ENCODE measurements around the gene GAPDH. TPM values are rescaled to one million over a fixed set of nuclear protein-coding genes. Genes with fewer than 3 reads are reported as not detected.
"Not testable (repeated sequence)": the region's sequence is repeated elsewhere in the genome, so short reads cannot be mapped to it uniquely, and the experiment has no call there.

GAPDH gene
- total RNA-seq, 1 donor from 2014 or later: 1,145 TPM

GRCh38 chr12:6528539-6529235, 5.6 kb upstream of the GAPDH start:
- DNase-seq (ENCODE audit: low spot score): no peak
- no peak for ATAC-seq

- DNase-seq (ENCODE audit: low spot score) (no peak), ATAC-seq (no peak)
These were observed 5.0 kb upstream of the GAPDH start for GRCh38 chr12:6529291-6529737.

GRCh38 chr12:6530576-6531260, 3.6 kb upstream of the GAPDH start:
- ATAC-seq: no peak
- DNase-seq (ENCODE audit: low spot score): no peak

- DNase-seq (ENCODE audit: low spot score): peak; percentile 74
- peak; percentile 21 for ATAC-seq
These were observed 2.0 kb upstream of the GAPDH start for GRCh38 chr12:6532051-6532926.

GRCh38 chr12:6532927-6533652, 1.2 kb upstream of the GAPDH start:
- DNase-seq (ENCODE audit: low spot score) (peak; percentile 81), ATAC-seq (peak; percentile 54)

GRCh38 chr12:6533653-6533922, 729 bp upstream of the GAPDH start:
- peak; percentile 76 for DNase-seq (ENCODE audit: low spot score)
- peak; percentile 27 for ATAC-seq

- peak; percentile 21 for ATAC-seq
- DNase-seq (ENCODE audit: low spot score): no peak
These were observed 303 bp downstream of the GAPDH start for GRCh38 chr12:6534695-6534944.

- DNase-seq (ENCODE audit: low spot score): peak; percentile 78
- peak; percentile 22 for ATAC-seq
These were observed 804 bp downstream of the GAPDH start for GRCh38 chr12:6534945-6535696.

GRCh38 chr12:6535697-6535946, 1.3 kb downstream of the GAPDH start:
- no peak for ATAC-seq
- DNase-seq (ENCODE audit: low spot score): no peak

GRCh38 chr12:6535960-6536847, 1.9 kb downstream of the GAPDH start:
- ATAC-seq (no peak), DNase-seq (ENCODE audit: low spot score) (no peak)

GRCh38 chr12:6536894-6537579, 2.7 kb downstream of the GAPDH start:
- DNase-seq (ENCODE audit: low spot score) (no peak), ATAC-seq (no peak)

- DNase-seq (ENCODE audit: low spot score): peak; percentile 79
- ATAC-seq: not testable (repeated sequence)
These were observed 3.5 kb downstream of the GAPDH start for GRCh38 chr12:6537580-6538419.

- DNase-seq (ENCODE audit: low spot score): no peak
These were observed 4.3 kb downstream of the GAPDH start for GRCh38 chr12:6538420-6539313.

GRCh38 chr12:6539314-6539682, 5.0 kb downstream of the GAPDH start:
- no peak for DNase-seq (ENCODE audit: low spot score)
- ATAC-seq: no peak

More at GRCh38 chr12:6538420-6539313, 4.3 kb downstream of the GAPDH start:
- no peak for ATAC-seq

GRCh38 chr12:6539707-6540134, 5.4 kb downstream of the GAPDH start:
- DNase-seq (ENCODE audit: low spot score) (no peak), ATAC-seq (peak; percentile 28)

- DNase-seq (ENCODE audit: low spot score) (peak; percentile 67), ATAC-seq (no peak)
These were observed 6.0 kb downstream of the GAPDH start for GRCh38 chr12:6540181-6540877.
